ENCODE measurements around the gene IL18. TPM values are rescaled to one million over a fixed set of nuclear protein-coding genes. Genes with fewer than 3 reads are reported as not detected.

The IL18 gene
- polyA plus RNA-seq (2011; rRNA removed) (87.1 and 95.5 TPM in 2 replicates), polyA plus RNA-seq (2017; fragmentation: RNase III; extraction: RNeasy Plus Mini Kit Qiagen cat#74134 plus additional on column Dnase treatment) (114 to 122 TPM (median 119 TPM) in 3 replicates), polyA minus RNA-seq (2011; rRNA and poly(A)+ RNA removed) (22.6 and 26.6 TPM in 2 replicates)
- polyA plus RNA-seq (2012; cell fraction: cytosol; rRNA removed) = 35.4 and 37.2 TPM in 2 replicates
- 10.9 and 18.7 TPM in 2 replicates for polyA plus RNA-seq (2012; cell fraction: nucleus; rRNA removed)

- H3K4me2 ChIP-seq = peak within 1 kb of the TSS; percentile 86
These were observed at the start of gene IL18 for GRCh38 chr11:112163875-112164685. Gene IL18 (minus strand): TSS chr11:112164094. CDS start chr11:112155053, 9,041 bp downstream.

GRCh38 chr11:112212710-112213109 is 48.8 kb upstream of the IL18 start:
- DNase-seq (ENCODE audit: low read depth in 1 of 2, low spot score in 1 of 2) (no peak), ATAC-seq (no peak), FAIRE-seq (no peak)
- 0 out of 3 replicates have a peak, but pooled peaks cover 7% of the 10 kb centered on the region for H3K4me1 ChIP-seq
- H3K4me3 ChIP-seq = no peak overlapping the region
- H3K27ac ChIP-seq = no peak overlapping the region
- no peaks in the 10 kb centered on the region for H3K9me3 ChIP-seq
- no peak overlapping the region for H3K4me2 ChIP-seq
- POLR2A ChIA-PET = no interaction called here
- CTCF ChIA-PET = interaction anchor here (1.4 to 14.6 kb wide), 3 partner anchors 8 to 99 kb away, joined by 3 to 247 read pairs (median 5); no protein-coding TSS in a partner anchor
- TF ChIP-seq EP300 (IDR thresholded peaks at IDR 0.05) (no peak), ZC3H11A (IDR thresholded peaks at IDR 0.05) (no peak), JUN (IDR thresholded peaks at IDR 0.05) (no peak), BCL3 (IDR thresholded peaks at IDR 0.05) (no peak), BHLHE40 (IDR thresholded peaks at IDR 0.05; ENCODE audit: low read depth, low read length) (no peak), ELK1 (IDR thresholded peaks at IDR 0.05; ENCODE audit: low read depth, low read length) (no peak), NFE2L2 (conservative IDR thresholded peaks at IDR 0.05; ENCODE audit: low read length) (no peak), PBX3 (IDR thresholded peaks at IDR 0.05) (no peak), TFCP2L1 (CRISPR knock-in tag; IDR thresholded peaks at IDR 0.05) (no peak), CTCF (IDR thresholded peaks at IDR 0.05) (no peak)

More at GRCh38 chr11:112163875-112164685, at the start of gene IL18:
- TF ChIP-seq BHLHE40 (IDR thresholded peaks at IDR 0.05; ENCODE audit: low read depth, low read length) (no peak), KDM5A (IDR thresholded peaks at IDR 0.05) (no peak), FOXS1 (CRISPR knock-in tag; IDR thresholded peaks at IDR 0.05) (no peak), POLR2A (IDR thresholded peaks at IDR 0.05; ENCODE audit: low read length) (peak; percentile 57), ZSCAN20 (CRISPR knock-in tag; IDR thresholded peaks at IDR 0.05) (no peak), ZNF302 (CRISPR knock-in tag; IDR thresholded peaks at IDR 0.05) (no peak), JUN (IDR thresholded peaks at IDR 0.05) (peak in 1 of 2 experiments; percentile 41; a peak in 1 of 5 replicates), ZFP36 (IDR thresholded peaks at IDR 0.05; ENCODE audit: borderline replicate concordance, partially characterized antibody) (no peak), RCOR1 (IDR thresholded peaks at IDR 0.05; ENCODE audit: low read depth, low read length) (no peak), HMGXB4 (CRISPR knock-in tag; IDR thresholded peaks at IDR 0.05; ENCODE audit: borderline replicate concordance) (no peak), MAZ (IDR thresholded peaks at IDR 0.05; ENCODE audit: borderline replicate concordance, low read depth, low read length) (no peak), MAFK (IDR thresholded peaks at IDR 0.05; ENCODE audit: partially characterized antibody) (peak; percentile 22), CBX2 (IDR thresholded peaks at IDR 0.05; ENCODE audit: borderline replicate concordance, low read depth) (no peak), HES2 (IDR thresholded peaks at IDR 0.05) (no peak), HEYL (CRISPR knock-in tag; IDR thresholded peaks at IDR 0.05) (no peak), NPAS2 (CRISPR knock-in tag; IDR thresholded peaks at IDR 0.05; ENCODE audit: borderline replicate concordance) (no peak), POLR2AphosphoS2 (conservative IDR thresholded peaks at IDR 0.05; ENCODE audit: low read length) (no peak), USF2 (IDR thresholded peaks at IDR 0.05) (no peak)
- peak within 1 kb of the TSS; percentile 82 to 85 for H3K27ac ChIP-seq
- 3% methylated on average over 11 of the region's 12 CpGs for WGBS (ENCODE audit: missing lambda C conversion rate)
- peaks cover 58% of the 10 kb centered on the region for H3K4me1 ChIP-seq
- no peaks in the 10 kb centered on the region for H3K9me3 ChIP-seq
- peak within 1 kb of the TSS; percentile 80 for H3K4me3 ChIP-seq
- CTCF ChIA-PET = interaction anchor here (0.6 to 1.4 kb wide), 3 partner anchors 8 to 63 kb away, joined by 4 read pairs; partner anchors contain the start of gene BCO2
- ATAC-seq = peak; percentile 98 to 100
- peak; percentile 78 to 88 for DNase-seq (ENCODE audit: low read depth in 1 of 2, low spot score in 1 of 2)
- no peak for FAIRE-seq
- POLR2A ChIA-PET = interaction anchor here (0.9 to 1.8 kb wide), 3 partner anchors 8 to 18 kb away, joined by 3 to 5 read pairs (median 4); partner anchors contain the start of gene BCO2
